Erythroblast (primary cell): Measurements from ENCODE around the gene HMGCS1.

Experiments
- GATA1 ChIP-seq: IDR thresholded peaks from 2 replicates; pipeline ENCODE4 v1.6.1; 2011; ENCODE audit warnings: low read depth, mild to moderate bottlenecking, control low read depth, low read length, moderate library complexity
- POLR2A ChIP-seq: IDR thresholded peaks from 2 replicates; pipeline ENCODE4 v1.6.1; 2011; ENCODE audit warnings: mild to moderate bottlenecking, low read length

- no peak for TF ChIP-seq POLR2A
- TF ChIP-seq GATA1 = no peak
These were observed 61.5 kb downstream of the HMGCS1 start for GRCh38 chr5:43251754-43252153.
